Measurements from ENCODE around the gene TXNDC16.

DNA sequence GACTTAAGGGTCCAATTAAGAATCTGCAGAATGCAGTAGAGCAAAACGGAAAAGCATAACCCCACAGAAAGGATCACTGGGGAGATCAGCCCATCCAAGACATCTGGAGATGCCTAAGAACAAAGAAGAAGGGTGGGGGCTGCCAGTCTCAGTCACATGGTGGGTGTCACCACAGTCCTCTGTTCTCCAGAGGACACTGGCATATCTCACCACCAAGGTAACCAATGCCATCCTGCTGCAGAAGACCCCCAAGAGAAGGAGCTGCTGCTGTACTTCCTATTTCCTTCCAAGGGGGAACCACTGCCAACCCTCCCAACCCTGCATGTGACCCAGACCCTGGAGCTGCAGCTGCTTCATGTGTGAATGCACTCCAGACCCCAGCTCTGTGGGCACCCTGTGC is 147.0 kb downstream of the TXNDC16 start:
- TF ChIP-seq POLR2A (IDR thresholded peaks at IDR 0.05): no peak
- TF ChIP-seq CTCF (IDR thresholded peaks at IDR 0.05 in 8 of 11, conservative IDR thresholded peaks at IDR 0.05 in 3 of 11): no peak

Measured in spleen (tissue), 7 donors.